DMS114 treated with DMSO at 0.1 percent for 48 hours (cell line): Measurements from ENCODE around the gene KDM4D.
"Not testable (repeated sequence)": the region's sequence is repeated elsewhere in the genome, so short reads cannot be mapped to it uniquely, and the experiment has no call there.

ENCODE experiments used
- DNase-seq: peaks from one replicate; lab custom pipeline; 2025; ENCODE audit not compliant: unreplicated experiment; lab: John Stamatoyannopoulos, UW

The KDM4D gene

DNA sequence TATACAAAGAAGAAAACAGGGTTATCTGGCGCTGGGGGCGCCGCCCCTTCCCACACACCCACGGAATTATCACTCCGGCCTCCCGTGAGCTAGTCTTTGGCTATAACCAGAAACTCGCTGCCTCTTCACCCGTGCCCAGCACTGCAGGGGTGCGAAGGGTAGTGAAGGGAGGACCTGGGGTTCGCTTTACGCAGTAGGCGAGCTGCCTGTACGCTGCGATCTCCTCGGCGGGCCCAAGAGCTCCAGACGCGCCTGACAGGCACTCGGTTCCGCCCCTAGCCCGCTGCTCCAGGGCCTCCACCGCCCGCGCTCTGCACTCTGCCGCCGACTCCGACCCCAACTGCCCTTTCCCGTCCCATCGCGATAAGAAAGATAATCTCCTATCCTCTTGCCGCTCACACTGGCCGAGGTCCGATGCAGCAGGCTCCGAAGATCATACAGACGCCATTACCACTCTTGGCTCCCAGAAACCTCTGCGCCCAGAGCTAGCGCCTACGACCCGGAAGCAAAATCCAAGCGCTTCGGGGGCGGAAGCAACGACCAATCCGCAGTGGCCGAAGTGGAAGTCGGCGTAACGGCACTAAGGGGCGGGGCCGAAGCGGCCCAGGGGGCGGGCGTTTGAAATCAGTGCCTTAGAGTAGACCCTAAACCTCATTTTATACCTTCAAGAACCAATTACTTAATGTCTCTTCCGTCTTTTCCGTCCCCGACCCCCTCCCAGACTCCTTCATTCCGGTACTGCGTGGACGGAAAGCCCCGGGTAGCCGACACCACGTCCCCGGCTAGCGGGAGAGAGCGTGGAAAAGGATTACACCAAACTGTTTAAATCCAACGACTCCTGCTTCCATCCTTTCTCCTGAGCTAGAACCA, at the start of gene KDM4D, which contains the start of gene CWC15:
Gene KDM4D, plus strand, starts transcription at position 611 of the 870 bp plus-strand sequence. CDS start 23,664 bp downstream, outside the sequence.
Gene CWC15, minus strand, starts transcription at position 458 of the 870 bp plus-strand sequence. CDS start 1,371 bp downstream, outside the sequence.
- peak; percentile 86 for DNase-seq

DNA sequence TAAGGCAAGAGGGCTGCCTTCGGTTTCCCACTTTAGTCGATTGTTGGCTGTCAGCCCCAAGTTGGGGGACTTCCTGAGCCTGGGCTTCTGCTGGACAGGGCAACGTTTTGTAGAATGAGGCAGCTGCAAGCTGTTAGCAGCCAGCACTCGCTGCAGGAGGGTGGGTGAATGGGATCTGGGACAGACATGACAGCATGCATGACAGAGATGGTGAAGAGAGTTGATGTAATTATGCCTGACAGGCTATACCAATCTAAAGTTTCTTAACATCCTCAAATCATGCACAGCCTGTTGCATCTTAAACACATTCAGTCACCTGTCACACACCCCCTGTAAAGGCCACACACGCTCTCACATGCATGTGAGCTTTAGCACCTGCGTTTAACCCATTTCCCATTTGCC, 49.3 kb upstream of the KDM4D start:
- DNase-seq: no peak

DNA sequence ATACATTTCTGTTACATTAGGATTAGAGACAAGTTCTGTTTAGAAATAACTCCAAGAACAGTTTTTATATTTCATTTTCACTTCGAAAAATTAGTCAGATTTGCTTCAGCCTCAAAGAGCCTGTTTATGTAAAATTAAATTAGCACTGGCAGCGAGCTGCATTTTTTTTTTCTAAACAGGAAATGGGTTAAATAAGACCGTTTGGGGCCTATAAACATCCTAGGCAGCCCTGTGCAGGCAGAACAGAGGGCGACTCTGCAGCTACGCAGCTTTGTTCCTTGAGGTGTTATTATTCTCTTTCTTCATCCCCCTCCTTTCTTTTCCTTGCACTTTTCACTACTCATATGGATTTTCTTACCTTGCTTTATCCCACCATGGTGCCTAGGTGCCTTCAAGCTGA, 48.9 kb upstream of the KDM4D start:
- no peak for DNase-seq

DNA sequence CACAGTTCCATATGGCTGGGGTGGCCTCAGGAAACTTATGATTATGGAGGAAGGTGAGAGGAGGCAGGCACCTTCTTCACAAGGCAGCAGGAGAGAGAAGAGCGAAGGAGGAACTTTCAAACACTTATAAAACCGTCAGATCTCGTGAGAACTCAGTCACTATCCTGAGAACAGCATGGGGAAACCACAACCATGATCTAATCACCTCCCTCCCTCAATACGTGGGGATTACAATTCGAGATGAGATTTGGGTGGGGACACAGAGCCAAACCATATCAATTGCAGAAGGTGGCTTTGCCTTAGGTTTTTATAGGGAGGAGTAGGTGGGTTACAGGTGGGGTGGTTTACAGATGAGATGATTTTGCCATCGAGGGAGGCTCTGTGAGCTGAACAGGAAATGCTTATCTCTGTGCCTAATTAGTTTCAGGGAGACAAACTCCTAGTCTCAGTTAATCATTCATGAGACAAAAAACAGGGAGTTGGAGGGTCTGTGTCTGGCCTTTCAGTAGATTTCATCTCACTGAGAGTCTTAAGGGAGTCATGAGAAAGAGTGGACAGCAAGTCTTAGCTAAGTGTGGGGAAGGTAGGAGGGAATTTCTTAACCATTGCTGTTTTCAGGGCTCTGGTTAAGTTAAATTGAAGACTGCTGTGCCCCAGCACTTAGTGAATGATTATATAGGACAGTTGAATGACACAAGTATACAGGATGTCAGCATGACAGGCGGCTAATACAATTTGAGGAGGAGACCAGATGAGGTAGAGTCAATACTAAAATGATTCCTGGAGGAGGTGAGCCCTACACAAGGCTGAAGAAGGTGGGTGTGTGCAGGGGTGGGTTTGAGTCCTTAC, 47.9 kb upstream of the KDM4D start:
- no peak for DNase-seq

DNA sequence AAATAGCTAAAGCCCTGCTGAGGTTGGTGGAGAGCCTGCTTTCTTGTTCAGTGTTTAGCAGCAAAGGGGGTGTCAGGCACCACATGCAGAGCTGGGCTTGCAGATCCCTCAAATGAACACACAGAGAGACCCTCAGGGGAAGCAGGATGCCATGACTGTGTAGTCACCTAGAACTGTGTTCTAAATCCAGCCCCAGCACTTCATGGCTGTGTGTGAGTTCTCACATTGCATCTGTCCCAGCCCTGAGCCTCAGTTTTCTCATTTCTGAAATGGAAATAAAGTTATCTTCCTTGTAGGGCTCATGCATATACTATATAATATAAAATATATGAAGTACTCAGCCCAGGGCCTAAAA, 47.3 kb upstream of the KDM4D start:
- no peak for DNase-seq

DNA sequence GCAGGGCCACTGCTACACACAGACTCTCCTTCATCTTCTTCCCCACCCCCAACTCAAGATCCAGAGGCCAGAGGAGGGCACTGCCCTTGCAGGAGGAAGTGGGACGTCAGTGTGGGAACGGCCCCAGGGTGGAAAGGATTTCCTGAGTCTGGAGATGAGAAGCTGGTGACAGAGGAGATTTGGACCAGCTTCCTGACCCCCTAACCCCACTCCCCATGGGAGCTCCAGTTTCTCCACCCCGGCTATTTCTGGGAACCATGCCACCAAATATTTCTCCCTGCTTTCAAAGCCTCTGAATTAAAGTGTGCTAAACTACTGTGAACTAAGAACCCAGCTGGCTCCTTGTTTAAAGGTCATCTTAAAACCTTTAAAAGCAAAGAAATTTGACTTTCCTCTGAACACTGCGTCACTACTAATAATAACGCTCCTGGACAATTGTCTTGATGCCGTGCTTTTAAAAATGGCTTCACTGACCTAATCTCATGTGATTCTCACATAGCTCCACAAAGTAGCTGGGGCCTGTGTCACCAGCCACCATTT, 46.7 kb upstream of the KDM4D start:
- DNase-seq: no peak

DNA sequence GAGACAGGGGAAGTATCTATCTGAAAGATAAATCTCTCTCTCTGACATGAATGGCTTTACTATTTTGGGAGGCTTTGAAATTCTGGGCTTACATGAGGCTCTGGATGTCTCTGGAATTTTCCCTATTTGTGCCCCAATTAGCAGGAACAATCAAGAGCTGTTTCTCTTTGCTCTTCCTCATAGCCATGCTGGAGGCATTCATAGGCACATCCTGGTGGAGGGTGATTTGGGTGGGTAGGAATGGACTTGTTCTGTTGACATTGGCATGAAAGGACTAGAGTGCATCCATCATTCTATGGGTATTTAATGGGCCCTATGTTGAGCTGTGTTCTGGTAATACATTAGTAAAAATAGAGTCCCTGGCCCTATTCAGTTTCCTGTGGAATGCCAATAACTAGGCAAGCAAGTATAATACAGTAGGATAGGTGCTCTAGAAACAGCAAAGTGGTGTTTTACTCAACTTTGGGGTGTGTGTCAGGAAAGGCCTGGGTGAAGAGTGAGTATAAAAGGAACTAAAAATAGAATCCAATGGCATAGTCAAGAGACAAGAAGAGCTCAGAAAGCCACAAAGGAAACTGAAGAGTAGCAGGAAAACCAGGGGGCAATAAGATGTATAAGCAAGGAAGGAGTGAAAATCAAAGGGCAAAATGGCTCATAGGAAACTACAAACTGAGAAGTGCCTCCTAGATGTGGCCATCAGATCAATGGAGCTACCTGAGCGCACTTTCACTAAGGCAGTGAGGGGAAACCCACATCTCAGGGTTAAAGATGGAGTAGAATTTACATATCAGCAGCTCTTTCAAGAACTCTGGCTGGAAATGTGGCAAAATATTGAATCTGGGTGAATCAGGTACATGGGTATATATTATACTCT, 45.2 kb upstream of the KDM4D start:
- no peak for DNase-seq

DNA sequence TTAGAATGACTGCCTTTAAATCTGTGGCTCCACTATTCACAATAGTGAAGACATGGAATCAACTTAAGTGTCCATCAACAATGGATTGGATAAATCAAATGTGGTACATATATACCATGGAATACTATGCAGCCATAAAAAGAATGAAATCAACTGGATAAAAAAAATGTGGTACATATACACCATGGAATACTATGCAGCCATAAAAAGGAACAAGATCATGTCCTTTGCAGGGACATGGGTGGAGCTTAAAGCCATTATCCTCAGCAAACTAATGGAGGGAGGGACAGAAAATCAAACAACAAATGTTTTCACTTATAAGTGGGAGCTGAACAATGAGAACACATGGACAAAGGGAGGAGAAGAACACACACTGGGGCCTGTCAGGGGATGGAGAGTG, 41.4 kb upstream of the KDM4D start:
- not testable (repeated sequence) for DNase-seq

DNA sequence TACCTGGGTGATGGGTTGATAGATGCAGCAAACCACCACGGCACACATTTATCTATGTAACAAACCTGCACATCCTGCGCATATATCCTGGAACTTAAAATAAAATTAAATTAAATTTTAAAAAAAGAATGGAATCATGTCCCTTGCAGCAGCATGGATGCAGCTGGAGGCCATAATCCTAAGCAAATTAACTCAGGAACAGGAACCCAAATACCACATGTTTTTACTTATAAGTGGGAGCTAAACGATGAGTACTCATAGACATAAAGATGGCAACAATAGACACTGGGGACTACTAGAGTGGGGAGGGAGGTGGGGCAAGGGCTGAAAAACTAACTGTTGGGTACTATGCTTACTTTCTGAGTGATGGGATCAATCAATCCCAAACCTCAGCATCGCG, 41.0 kb upstream of the KDM4D start:
- no peak for DNase-seq

DNA sequence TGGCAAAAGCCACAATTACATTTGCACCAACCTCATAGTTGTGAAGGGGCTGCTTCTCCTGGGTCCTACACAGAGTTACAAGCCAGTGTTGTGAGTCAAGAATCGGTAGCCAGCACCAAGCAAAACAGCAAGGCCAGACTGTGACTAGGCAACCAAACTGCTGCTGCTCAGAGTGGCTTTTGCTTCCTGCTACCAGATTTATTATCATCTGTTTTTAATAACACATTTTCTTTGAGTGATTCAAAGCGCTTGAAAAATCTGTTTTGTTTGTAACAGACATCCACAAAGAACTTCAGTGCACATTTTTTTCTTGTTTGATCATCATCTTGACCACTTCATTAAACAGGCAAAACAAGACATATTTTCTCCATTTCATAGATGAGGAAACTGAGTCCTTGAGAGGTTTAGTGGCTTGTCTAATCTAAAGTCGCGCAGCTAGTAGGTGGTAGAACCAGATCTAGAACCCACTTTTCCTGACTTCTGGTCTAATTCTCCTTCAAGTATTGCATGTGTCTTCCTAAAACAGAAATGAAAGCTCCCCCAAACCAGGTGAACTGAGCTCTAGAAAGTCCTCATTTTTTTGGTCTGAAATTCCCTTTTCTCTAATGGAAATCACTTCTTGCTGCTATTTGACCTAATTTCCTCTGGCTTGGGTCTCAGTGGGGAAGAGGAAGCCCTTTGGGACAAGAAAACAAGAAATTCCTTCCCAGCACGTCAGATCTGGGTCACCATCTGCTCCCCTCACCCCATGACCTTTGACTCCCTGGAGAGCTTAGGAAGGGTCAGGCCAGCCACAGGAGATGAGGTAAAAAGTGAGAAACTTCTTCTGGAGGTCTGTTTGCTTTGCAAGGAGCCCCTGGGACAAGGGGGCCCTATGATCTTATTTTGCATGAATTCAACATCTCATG, 40.0 kb upstream of the KDM4D start:
- DNase-seq: no peak

DNA sequence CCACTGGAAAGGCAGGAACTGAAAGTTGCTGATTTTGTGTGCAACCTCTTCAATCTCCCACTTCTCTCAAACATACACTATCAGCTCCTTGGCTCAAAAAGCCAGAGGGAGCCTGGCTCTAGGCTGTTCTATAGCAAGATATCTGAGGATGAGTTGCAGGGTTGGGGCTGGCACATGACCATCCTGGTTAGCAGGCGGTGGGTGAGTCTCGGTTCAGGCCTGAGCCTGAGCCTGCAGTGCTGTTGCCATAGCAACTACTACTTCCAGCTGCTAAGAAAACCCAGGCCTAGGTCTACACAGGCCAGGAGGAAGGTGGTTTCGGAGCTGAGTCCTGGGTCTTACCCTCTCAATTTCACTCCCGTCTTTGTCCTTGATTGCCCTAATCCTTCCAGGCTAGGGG, 39.1 kb upstream of the KDM4D start:
- no peak for DNase-seq

DNA sequence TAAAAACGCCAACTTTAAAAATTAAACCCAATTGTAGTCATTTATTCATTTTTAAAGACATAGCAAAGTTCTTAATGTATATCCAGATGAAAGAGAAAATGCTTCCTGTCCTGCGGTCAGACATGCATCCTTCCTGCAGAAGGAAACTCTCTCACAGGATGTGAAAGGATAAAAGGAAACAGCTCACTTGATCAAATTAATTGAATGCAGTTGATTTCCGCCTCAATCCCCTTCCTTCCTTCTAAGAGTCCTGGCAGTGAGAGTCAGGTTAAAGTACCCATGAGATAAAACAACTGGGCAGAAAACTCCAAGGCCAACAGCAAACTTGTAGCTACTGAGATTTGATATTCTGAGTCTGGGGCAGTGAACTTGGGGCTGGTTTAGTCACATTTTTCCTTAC, 38.7 kb upstream of the KDM4D start:
- DNase-seq: no peak

DNA sequence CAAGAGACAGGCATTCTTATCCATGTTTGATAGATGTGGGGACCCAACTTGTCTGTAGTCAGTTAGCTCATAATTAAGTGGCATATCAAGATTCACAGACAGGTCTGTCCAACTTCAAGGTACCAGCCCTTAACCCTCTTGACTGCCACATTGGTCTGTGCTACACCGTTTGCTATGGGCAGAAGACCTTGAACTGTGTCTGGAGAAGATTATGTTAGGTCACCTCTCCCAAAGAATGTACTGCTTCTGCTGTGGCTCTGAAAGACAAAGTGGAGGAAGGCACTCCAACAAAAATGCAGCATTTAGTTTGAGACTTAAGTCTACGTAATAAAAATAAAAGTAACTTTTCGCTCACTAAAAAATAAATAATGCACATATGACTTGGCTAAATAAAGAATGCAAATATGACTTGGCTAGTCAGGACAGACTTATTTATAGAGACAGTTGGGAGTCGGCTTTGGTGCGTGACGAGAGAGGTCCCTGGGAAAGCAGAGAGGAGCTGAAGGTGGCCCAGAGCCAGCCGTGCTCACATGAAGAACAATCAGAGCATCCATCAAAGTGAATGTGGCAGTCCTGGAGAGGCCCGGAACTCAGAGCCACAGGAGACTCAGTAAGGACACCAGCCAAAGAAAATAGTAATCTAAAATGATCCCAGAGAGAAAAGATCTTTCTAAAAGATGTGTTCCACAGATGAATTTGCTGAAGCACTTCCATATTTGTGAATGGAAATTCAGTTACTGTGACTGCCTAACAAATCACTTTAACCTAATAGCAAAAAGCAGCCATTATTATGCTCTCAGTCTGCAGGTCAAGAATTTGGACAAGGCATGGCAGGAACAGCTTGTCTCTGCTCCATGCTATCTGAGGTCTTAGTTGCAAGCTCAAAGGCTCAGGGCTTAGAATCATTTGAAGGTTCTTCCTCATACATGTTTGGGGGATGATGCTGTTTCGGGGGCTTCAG, 35.1 kb upstream of the KDM4D start:
- no peak for DNase-seq

DNA sequence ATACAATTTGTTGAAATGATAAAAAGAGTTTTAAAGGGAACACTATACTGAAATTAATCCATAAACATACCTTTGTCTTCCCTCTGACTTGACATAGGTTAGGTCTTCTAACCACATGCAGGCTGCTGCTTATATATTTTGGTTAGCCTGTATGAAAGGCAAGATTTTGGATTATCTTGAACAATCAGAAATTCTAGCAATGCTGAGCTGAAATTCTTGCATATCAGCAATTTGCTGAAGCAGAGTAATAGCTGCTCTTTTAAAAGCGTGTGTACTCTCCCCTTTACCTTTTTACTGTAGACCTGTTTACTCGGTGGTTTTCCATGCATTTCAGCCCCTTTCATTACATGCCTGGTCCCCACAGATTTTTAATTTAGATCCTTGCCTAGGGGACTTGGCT, 34.2 kb upstream of the KDM4D start:
- no peak for DNase-seq

DNA sequence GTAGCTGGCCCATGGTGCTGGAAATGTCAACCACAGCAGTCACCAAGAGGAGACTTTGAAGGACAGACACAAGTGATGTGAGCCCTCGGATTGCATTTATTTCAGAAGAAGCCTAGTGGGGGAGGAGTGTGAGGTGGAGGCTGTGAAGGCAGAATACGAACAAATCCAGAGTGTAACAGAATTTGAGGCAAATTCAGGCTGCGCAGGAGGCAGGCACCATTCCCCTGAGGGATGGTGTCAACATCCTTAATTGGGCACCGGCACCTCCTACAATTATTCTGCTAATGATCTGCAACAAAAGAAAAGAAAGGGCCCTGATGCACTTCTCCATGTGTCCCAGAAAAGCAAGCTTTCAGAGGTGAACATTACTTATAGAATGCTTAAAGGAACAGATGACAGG, 32.4 kb upstream of the KDM4D start:
- DNase-seq: no peak

DNA sequence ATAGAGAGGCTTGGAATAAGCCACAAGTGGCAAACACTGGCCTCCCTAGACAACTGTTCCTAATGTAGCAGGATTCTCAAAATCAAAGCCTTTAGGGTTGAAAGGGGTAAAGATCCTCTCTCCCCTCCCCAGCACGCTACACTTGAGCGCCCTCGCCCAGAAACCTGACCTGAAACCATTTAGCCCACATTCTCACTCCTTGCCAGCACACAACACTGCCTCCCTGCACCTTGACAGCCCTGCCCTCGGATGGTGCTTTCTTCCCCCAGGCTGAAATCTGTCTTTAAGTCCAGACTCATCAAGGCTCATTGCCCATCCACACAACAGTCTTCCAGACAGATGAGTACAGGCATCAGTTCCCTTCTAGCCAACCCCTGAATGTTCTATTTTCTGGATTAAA, 26.7 kb upstream of the KDM4D start:
- no peak for DNase-seq

DNA sequence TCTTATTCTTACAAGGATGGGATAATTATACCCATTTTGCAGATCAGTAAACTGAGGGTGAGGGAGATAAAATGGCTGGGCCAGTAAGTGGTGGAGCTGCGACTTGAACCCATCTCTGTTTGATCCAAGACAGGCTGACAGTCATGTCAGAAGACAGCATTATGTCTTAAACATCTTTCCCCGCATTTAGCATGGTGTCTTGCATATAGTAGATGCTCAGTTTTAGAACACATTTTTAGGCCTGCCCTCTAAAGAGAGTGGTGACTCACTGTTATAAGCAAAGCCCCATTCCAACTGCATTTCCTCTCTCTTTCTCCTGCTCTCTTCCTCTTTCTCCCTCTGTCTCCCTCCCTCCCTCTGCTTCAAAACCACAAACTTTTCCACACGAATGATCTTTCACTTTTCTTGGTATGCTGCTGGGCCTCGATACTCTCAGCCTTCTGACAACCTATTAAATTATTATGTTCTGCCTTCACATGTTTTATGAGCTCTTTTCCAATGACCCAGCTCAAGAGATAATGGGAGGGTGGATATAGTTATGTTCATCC, 25.4 kb upstream of the KDM4D start:
- DNase-seq: no peak

DNA sequence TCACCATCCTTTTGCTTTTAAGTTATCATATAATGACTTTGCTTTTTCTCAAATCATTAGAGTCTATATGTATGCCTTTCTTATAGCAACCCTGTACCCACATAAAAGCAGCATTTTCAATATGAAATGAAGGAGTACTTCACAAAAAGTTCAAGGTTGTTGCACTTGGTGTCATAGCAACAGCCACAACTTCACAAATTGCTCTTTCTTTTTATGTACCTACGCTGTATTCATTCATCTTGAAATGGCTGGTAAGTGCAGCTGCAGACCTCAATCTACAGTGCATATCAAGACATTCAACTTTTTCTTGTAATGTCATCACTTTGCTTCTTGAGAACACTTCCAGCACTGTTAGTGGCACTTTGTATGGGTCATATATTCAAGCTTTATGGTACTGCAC, 18.8 kb upstream of the KDM4D start:
- no peak for DNase-seq
